Stimulated activated CD8-positive, alpha-beta memory T cell treated with anti-CD3 and anti-CD28 coated beads, Interleukin-15, amount 100 ng/mL, for 24 hours (primary cell): ENCODE measurements around the gene HOXA5.

Experiments used
- DNase-seq: peaks from one replicate; pipeline ENCODE4 v3.0.0-alpha.2; 2020; ENCODE audit warnings: low read depth

The HOXA5 gene

GRCh38 chr7:27095050-27095896 lies 48.2 kb downstream of the HOXA5 start:
- DNase-seq = no peak

GRCh38 chr7:27094304-27095049 lies 49.0 kb downstream of the HOXA5 start:
- DNase-seq = no peak

GRCh38 chr7:27093184-27093895 lies 50.1 kb downstream of the HOXA5 start:
- DNase-seq = no peak

GRCh38 chr7:27092819-27093110 lies 50.7 kb downstream of the HOXA5 start:
- no peak for DNase-seq

GRCh38 chr7:27091941-27092818 lies 51.3 kb downstream of the HOXA5 start:
- DNase-seq = no peak

GRCh38 chr7:27091105-27091504 lies 52.4 kb downstream of the HOXA5 start:
- no peak for DNase-seq
